Fibroblast of lung (primary cell): ENCODE measurements around the gene EPHA1. TPM values are rescaled to one million over a fixed set of nuclear protein-coding genes. Genes with fewer than 3 reads are reported as not detected.

ENCODE experiments used
- DNase-seq, 2 donors: peaks; one replicate each; pipeline versions ENCODE4 v3.0.0 to v3.0.0-alpha.2; 2010; ENCODE audit warnings: low read depth in 2 of 2
- H2AFZ ChIP-seq: 2 replicates; pipeline ENCODE4 v1.5.1; 2012; ENCODE audit warnings: low read length, control low read depth, inconsistent platforms
- H3K27ac ChIP-seq: 2 replicates; pipeline ENCODE4 v1.5.1; 2011; ENCODE audit warnings: low read length, control low read depth; ENCODE audit not compliant: insufficient read depth
- H3K27me3 ChIP-seq: 2 replicates; pipeline ENCODE4 v1.5.1; 2011; ENCODE audit warnings: mild to moderate bottlenecking, low read length; ENCODE audit not compliant: control insufficient read depth, insufficient read depth
- H3K36me3 ChIP-seq: 2 replicates; pipeline ENCODE4 v1.5.1; 2011; ENCODE audit warnings: low read length; ENCODE audit not compliant: control insufficient read depth, insufficient read depth
- H3K4me1 ChIP-seq: 2 replicates; pipeline ENCODE4 v1.5.1; 2011; ENCODE audit warnings: low read length; ENCODE audit not compliant: control insufficient read depth, insufficient read depth; ENCODE audit errors: extremely low read depth
- H3K4me2 ChIP-seq: 2 replicates; pipeline ENCODE4 v1.5.1; 2011; ENCODE audit warnings: low read length, control low read depth; ENCODE audit not compliant: insufficient read depth; ENCODE audit errors: extremely low read depth
- H3K4me3 ChIP-seq, 4 experiments: fragments of 200-600 bp in 1 of 4; sonication (generic) in 1 of 4; replicated peaks in 1 of 4; 2 replicates each; pipeline ENCODE4 v1.5.1; 2011 to 2016; ENCODE audit warnings: low read length in 4 of 4, low read depth in 3 of 4, mild to moderate bottlenecking in 3 of 4, control low read depth in 2 of 4, inconsistent platforms in 1 of 4, mixed read lengths in 1 of 4; ENCODE audit not compliant: insufficient read depth in 1 of 4; ENCODE audit errors: control extremely low read depth in 1 of 4
- H3K79me2 ChIP-seq: 2 replicates; pipeline ENCODE4 v1.5.1; 2012; ENCODE audit warnings: mild to moderate bottlenecking, low read length, inconsistent platforms; ENCODE audit not compliant: control insufficient read depth, insufficient read depth
- H3K9ac ChIP-seq: 2 replicates; pipeline ENCODE4 v1.5.1; 2011; ENCODE audit warnings: mild to moderate bottlenecking, low read length, control low read depth; ENCODE audit not compliant: insufficient read depth
- H3K9me3 ChIP-seq: 2 replicates; pipeline ENCODE4 v1.5.1; 2012; ENCODE audit warnings: low read depth, low read length; ENCODE audit not compliant: control insufficient read depth, insufficient read depth
- H4K20me1 ChIP-seq: 2 replicates; pipeline ENCODE4 v1.5.1; 2011; ENCODE audit warnings: low read length; ENCODE audit not compliant: control insufficient read depth, insufficient read depth; ENCODE audit errors: extremely low read depth
- CTCF ChIP-seq, 2 donors: IDR thresholded peaks in 1 of 2; conservative IDR thresholded peaks in 1 of 2; 1 replicate in 1 of 2; 2 replicates in 1 of 2; pipeline ENCODE4 v1.5.1; 2011 to 2012; ENCODE audit warnings: low read length in 2 of 2, control low read depth in 1 of 2, inconsistent platforms in 1 of 2, low read depth in 1 of 2, mild to moderate bottlenecking in 1 of 2
- EZH2 ChIP-seq: IDR thresholded peaks from 2 replicates; pipeline ENCODE4 v1.5.1; 2012; ENCODE audit warnings: low read length, control low read depth, mild to moderate bottlenecking; ENCODE audit errors: missing control alignments
- polyA plus RNA-seq, 2 donors: library from polyadenylated mRNA; depleted of rRNA in 1 of 2; stranded (reverse) in 1 of 2; unstranded in 1 of 2; fragments of >200 nt; gene quantifications; 2 replicates each; pipeline ENCODE4 v1.2.1, GENCODE V29; 2011 to 2012; ENCODE audit warnings: missing spikeins in 1 of 2
- total RNA-seq: library from RNA; depleted of rRNA; stranded (reverse); fragments of >200 nt; gene quantifications from 2 replicates; pipeline ENCODE4 v1.2.1, GENCODE V29; 2014

Gene EPHA1
- total and polyA plus RNA-seq, 2 donors (not counting 1 experiment from before 2014, with no cell fraction given): under 0.01 to 0.09 TPM

GRCh38 chr7:143384661-143385631 lies 23.7 kb downstream of the EPHA1 start:
- Histone ChIP-seq H3K27me3 (no peaks in the 10 kb centered on the region), H3K79me2 (peaks cover 88% of the 10 kb centered on the region), H3K4me2 (peak overlapping the region; percentile 92), H2AFZ (no peak overlapping the region), H3K36me3 (peaks cover 45% of the 10 kb centered on the region), H3K9ac (peak overlapping the region; percentile 16), H3K27ac (peak overlapping the region; percentile 37), H4K20me1 (peaks cover 2% of the 10 kb centered on the region), H3K9me3 (no peaks in the 10 kb centered on the region), H3K4me3 (peak overlapping the region; percentile 86 to 90 (median 89)), H3K4me1 (peaks cover 33% of the 10 kb centered on the region)
- TF ChIP-seq EZH2 (no peak), CTCF (conservative IDR thresholded peaks at IDR 0.05 in 1 of 2, IDR thresholded peaks at IDR 0.05 in 1 of 2; ENCODE audit: low read depth in 1 of 2, low read length in 2 of 2) (no peak)
- no peak for DNase-seq

DNA sequence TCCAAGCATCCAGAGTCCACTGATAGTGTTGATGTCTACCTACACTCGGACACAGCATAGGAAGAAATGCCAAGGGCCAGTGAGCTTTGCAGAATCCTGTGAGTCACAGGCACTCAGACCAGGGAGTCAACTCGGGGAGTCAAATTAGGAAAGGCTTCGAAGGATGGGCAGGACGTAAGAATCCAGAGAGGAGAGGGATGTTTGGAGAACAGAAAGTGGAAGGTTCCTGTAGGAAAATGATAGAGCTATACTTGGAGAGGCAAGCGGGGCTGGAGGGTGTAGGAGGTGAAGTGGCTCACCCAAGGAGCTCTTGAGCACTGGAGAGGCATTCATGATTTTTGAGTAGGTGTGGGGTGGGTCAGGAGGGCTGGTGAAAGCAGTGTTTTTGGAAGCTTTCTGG lies 24.5 kb downstream of the EPHA1 start:
- H3K4me1 ChIP-seq: peaks cover 25% of the 10 kb centered on the region
- no peaks in the 10 kb centered on the region for H3K9me3 ChIP-seq
- H3K9ac ChIP-seq: no peak overlapping the region
- H3K4me2 ChIP-seq: peak overlapping the region; percentile 92
- no peaks in the 10 kb centered on the region for H3K27me3 ChIP-seq
- peaks cover 88% of the 10 kb centered on the region for H3K79me2 ChIP-seq
- H3K27ac ChIP-seq: peak overlapping the region; percentile 37
- H3K36me3 ChIP-seq: peaks cover 37% of the 10 kb centered on the region
- TF ChIP-seq EZH2 (no peak), CTCF (conservative IDR thresholded peaks at IDR 0.05 in 1 of 2, IDR thresholded peaks at IDR 0.05 in 1 of 2; ENCODE audit: low read depth in 1 of 2, low read length in 2 of 2) (no peak)
- DNase-seq: peak; percentile 66 to 69
- no peak overlapping the region for H2AFZ ChIP-seq
- H3K4me3 ChIP-seq: peak overlapping the region; percentile 86 to 90 (median 89)
- H4K20me1 ChIP-seq: peaks cover 2% of the 10 kb centered on the region

GRCh38 chr7:143383642-143383957 lies 25.1 kb downstream of the EPHA1 start:
- Histone ChIP-seq H3K4me1 (peaks cover 20% of the 10 kb centered on the region), H4K20me1 (peaks cover 2% of the 10 kb centered on the region), H3K27me3 (no peaks in the 10 kb centered on the region), H3K79me2 (peaks cover 83% of the 10 kb centered on the region), H3K9ac (peak overlapping the region; percentile 26), H3K4me2 (peak overlapping the region; percentile 92), H2AFZ (no peak overlapping the region), H3K4me3 (peak overlapping the region; percentile 86 to 90 (median 89)), H3K9me3 (no peaks in the 10 kb centered on the region), H3K36me3 (peaks cover 33% of the 10 kb centered on the region), H3K27ac (peak overlapping the region; percentile 22)
- no peak for TF ChIP-seq CTCF (conservative IDR thresholded peaks at IDR 0.05 in 1 of 2, IDR thresholded peaks at IDR 0.05 in 1 of 2; ENCODE audit: low read depth in 1 of 2, low read length in 2 of 2)
- TF ChIP-seq EZH2: no peak
- DNase-seq: no peak
